Neural progenitor cell (in vitro differentiated cells): ENCODE measurements around the gene DNAJC19. TPM values are rescaled to one million over a fixed set of nuclear protein-coding genes. Genes with fewer than 3 reads are reported as not detected.

Experiments
- DNase-seq: peaks from one replicate; pipeline ENCODE4 v3.0.0-alpha.2; 2016; ENCODE audit warnings: low spot score
- H2AFZ ChIP-seq: fragments of 200-600 bp; sonication (generic); replicated peaks from 2 replicates; pipeline ENCODE4 v1.6.1; 2016; ENCODE audit warnings: antibody characterized with exemption
- H3F3A ChIP-seq: fragments of 200-600 bp; sonication (generic); 2 replicates; pipeline ENCODE4 v1.6.1; 2016; ENCODE audit warnings: antibody characterized with exemption, low read depth
- H3K27ac ChIP-seq: fragments of 200-600 bp; sonication (generic); 2 replicates; pipeline ENCODE4 v1.5.1; 2016; ENCODE audit warnings: mild to moderate bottlenecking
- H3K27me3 ChIP-seq: fragments of 200-600 bp; sonication (generic); 2 replicates; pipeline ENCODE4 v1.6.1; 2016; ENCODE audit warnings: mild to moderate bottlenecking, moderate library complexity
- H3K36me3 ChIP-seq: fragments of 200-600 bp; sonication (generic); 2 replicates; pipeline ENCODE4 v1.5.1; 2016
- H3K4me1 ChIP-seq: fragments of 200-600 bp; sonication (generic); 2 replicates; pipeline ENCODE4 v1.6.1; 2016; ENCODE audit warnings: mixed run types
- H3K4me2 ChIP-seq: fragments of 200-600 bp; sonication (generic); 2 replicates; pipeline ENCODE4 v1.6.1; 2016
- H3K4me3 ChIP-seq: fragments of 200-600 bp; sonication (generic); 2 replicates; pipeline ENCODE4 v1.5.1; 2016
- H3K79me2 ChIP-seq: fragments of 200-600 bp; sonication (generic); 2 replicates; pipeline ENCODE4 v1.6.1; 2016; ENCODE audit warnings: low read depth
- H3K9ac ChIP-seq: fragments of 200-600 bp; sonication (generic); 2 replicates; pipeline ENCODE4 v1.6.1; 2016
- H3K9me3 ChIP-seq: fragments of 200-600 bp; sonication (generic); 2 replicates; pipeline ENCODE4 v1.5.1; 2016; ENCODE audit warnings: low read depth
- H4K20me1 ChIP-seq: fragments of 200-600 bp; sonication (generic); 2 replicates; pipeline ENCODE4 v1.6.1; 2016; ENCODE audit warnings: low read depth
- H3K27ac Mint-ChIP-seq: 3 replicates; pipeline ENCODE4 v1.8.0; 2021; ENCODE audit warnings: mixed read lengths
- H3K27me3 Mint-ChIP-seq: 2 replicates; pipeline ENCODE4 v1.8.0; 2022; ENCODE audit warnings: low read depth, mild to moderate bottlenecking, inconsistent platforms, moderate library complexity, mixed read lengths; ENCODE audit not compliant: insufficient read depth
- H3K36me3 Mint-ChIP-seq: 3 replicates; pipeline ENCODE4 v1.8.0; 2021; ENCODE audit warnings: mixed read lengths
- H3K4me1 Mint-ChIP-seq: 3 replicates; pipeline ENCODE4 v1.8.0; 2021; ENCODE audit warnings: mixed read lengths
- H3K4me3 Mint-ChIP-seq: 3 replicates; pipeline ENCODE4 v1.8.0; 2021; ENCODE audit warnings: mild to moderate bottlenecking, moderate library complexity, mixed read lengths
- H3K9me3 Mint-ChIP-seq: 3 replicates; pipeline ENCODE4 v1.8.0; 2020; ENCODE audit warnings: mixed read lengths
- EZH2 ChIP-seq: fragments of 200-600 bp; sonication (generic); IDR thresholded peaks from 2 replicates; pipeline ENCODE4 v1.6.1; 2017; ENCODE audit warnings: antibody characterized with exemption, mild to moderate bottlenecking, moderate library complexity
- EZH2phosphoT487 ChIP-seq: fragments of 200-600 bp; sonication (generic); IDR thresholded peaks from 2 replicates; pipeline ENCODE4 v1.6.1; 2017; ENCODE audit warnings: antibody characterized with exemption
- total RNA-seq: library from RNA; depleted of rRNA; stranded (reverse); fragments of >200 nt; gene quantifications from 2 replicates; pipeline ENCODE4 v1.2.3, GENCODE V29; 2015; ENCODE audit warnings: low replicate concordance
- TF ChIP-seq, protein P1 (sequence below): fragments of 200-600 bp; sonication (generic); IDR thresholded peaks from 2 replicates; pipeline ENCODE4 v1.5.1; 2017; ENCODE audit warnings: antibody characterized with exemption, mild to moderate bottlenecking

DNAJC19 gene
- total RNA-seq, 1 donor from 2014 or later, result 108 TPM

DNA sequence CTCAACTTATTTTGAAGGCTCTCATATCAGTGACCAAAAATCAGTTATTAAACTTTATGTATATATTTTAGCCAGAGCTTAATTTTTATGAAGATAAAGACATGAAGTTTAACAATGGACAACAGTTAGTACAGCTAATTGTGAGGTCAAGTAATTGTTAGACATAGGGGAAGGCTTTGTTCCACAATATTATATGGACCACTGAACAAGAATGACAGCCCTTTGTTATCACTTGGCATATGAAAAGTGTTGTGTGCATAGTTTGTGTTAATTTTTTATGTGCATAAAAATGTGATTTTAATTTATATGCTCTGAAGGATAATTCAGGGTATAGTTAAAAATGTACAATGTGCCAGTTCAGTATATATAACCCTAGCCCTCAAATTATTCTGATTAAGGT, 12.0 kb downstream of the DNAJC19 start:
- Histone ChIP-seq H3K9ac (no peak overlapping the region), H3K79me2 (no peaks in the 10 kb centered on the region), H3K27me3 (no peaks in the 10 kb centered on the region), H3K9me3 (no peaks in the 10 kb centered on the region), H4K20me1 (peaks cover 6% of the 10 kb centered on the region), H3F3A (peaks cover 64% of the 10 kb centered on the region), H3K4me1 (no peaks in the 10 kb centered on the region), H3K4me3 (no peak overlapping the region), H3K4me2 (no peak overlapping the region), H3K36me3 (peaks cover 15% of the 10 kb centered on the region), H3K27ac (peak overlapping the region; percentile 21), H2AFZ (no peak overlapping the region)
- no peak overlapping the region for H3K4me3 Mint-ChIP-seq
- no peak for DNase-seq
- peaks cover 8% of the 10 kb centered on the region for H3K36me3 Mint-ChIP-seq
- H3K27ac Mint-ChIP-seq, result no peak overlapping the region
- H3K27me3 Mint-ChIP-seq, result no peaks in the 10 kb centered on the region
- H3K9me3 Mint-ChIP-seq, result no peaks in the 10 kb centered on the region
- H3K4me1 Mint-ChIP-seq, result no peaks in the 10 kb centered on the region
- TF ChIP-seq EZH2 (no peak), EZH2phosphoT487 (no peak)
- TF ChIP-seq, protein P1, sequence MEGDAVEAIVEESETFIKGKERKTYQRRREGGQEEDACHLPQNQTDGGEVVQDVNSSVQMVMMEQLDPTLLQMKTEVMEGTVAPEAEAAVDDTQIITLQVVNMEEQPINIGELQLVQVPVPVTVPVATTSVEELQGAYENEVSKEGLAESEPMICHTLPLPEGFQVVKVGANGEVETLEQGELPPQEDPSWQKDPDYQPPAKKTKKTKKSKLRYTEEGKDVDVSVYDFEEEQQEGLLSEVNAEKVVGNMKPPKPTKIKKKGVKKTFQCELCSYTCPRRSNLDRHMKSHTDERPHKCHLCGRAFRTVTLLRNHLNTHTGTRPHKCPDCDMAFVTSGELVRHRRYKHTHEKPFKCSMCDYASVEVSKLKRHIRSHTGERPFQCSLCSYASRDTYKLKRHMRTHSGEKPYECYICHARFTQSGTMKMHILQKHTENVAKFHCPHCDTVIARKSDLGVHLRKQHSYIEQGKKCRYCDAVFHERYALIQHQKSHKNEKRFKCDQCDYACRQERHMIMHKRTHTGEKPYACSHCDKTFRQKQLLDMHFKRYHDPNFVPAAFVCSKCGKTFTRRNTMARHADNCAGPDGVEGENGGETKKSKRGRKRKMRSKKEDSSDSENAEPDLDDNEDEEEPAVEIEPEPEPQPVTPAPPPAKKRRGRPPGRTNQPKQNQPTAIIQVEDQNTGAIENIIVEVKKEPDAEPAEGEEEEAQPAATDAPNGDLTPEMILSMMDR, result no peak

DNA sequence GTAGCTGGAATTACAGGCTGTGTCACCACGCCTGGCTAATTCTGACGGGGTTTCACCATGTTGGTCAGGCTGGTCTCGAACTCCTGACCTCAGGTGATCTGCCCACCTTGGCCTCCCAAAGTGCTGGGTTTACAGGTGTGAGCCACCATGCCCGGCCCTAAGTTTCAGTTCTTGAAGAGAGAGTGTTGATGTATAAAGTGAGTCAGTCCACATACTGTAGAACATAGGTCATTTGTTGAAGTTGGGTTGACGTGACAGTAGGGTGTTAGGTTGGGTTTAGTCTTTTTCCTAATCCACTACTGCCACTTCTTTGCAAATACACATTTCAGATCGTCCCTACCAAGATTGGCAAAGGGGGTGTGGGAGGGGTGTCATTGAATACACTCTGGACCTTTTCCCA, 15.2 kb downstream of the DNAJC19 start:
- Histone ChIP-seq H3K9ac (no peak overlapping the region), H3K4me1 (no peaks in the 10 kb centered on the region), H3K9me3 (no peaks in the 10 kb centered on the region), H3K36me3 (peaks cover 28% of the 10 kb centered on the region), H3F3A (peaks cover 33% of the 10 kb centered on the region), H3K4me2 (no peak overlapping the region), H3K27ac (no peak overlapping the region), H2AFZ (no peak overlapping the region), H3K27me3 (no peaks in the 10 kb centered on the region), H3K4me3 (no peak overlapping the region), H3K79me2 (peaks cover 2% of the 10 kb centered on the region), H4K20me1 (peaks cover 6% of the 10 kb centered on the region)
- peaks cover 8% of the 10 kb centered on the region for H3K36me3 Mint-ChIP-seq
- no peaks in the 10 kb centered on the region for H3K27me3 Mint-ChIP-seq
- no peak for TF ChIP-seq EZH2
- TF ChIP-seq, protein P1, result no peak
- no peak for TF ChIP-seq EZH2phosphoT487
- no peak overlapping the region for H3K27ac Mint-ChIP-seq
- no peak overlapping the region for H3K4me3 Mint-ChIP-seq
- H3K4me1 Mint-ChIP-seq, result no peaks in the 10 kb centered on the region
- DNase-seq, result no peak
- no peaks in the 10 kb centered on the region for H3K9me3 Mint-ChIP-seq

DNA sequence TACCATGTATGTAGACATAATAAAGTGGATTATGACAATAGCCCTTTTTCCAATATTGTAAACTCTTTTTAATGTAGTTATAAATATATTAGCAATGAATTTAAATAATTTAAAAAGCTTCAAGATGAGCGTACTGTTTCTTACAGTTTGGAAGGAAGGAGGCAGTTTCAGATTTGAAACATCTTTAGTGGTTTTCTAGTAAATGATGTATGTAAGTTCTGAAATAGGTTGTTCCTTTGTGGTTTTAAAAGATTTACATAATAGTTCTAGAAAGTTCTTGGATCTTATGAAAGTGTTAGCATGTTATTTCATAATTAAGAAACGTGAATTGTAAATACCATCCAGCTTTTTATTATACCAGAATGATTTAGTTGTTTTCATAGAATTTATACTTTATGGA, 16.0 kb downstream of the DNAJC19 start:
- TF ChIP-seq EZH2phosphoT487, result no peak
- TF ChIP-seq, protein P1, result no peak
- no peak for TF ChIP-seq EZH2
- DNase-seq, result no peak
- Histone ChIP-seq H3F3A (peaks cover 27% of the 10 kb centered on the region), H3K4me2 (no peak overlapping the region), H3K4me1 (no peaks in the 10 kb centered on the region), H3K27me3 (no peaks in the 10 kb centered on the region), H4K20me1 (peaks cover 6% of the 10 kb centered on the region), H3K9me3 (no peaks in the 10 kb centered on the region), H3K79me2 (peaks cover 4% of the 10 kb centered on the region), H3K36me3 (peaks cover 35% of the 10 kb centered on the region), H3K27ac (no peak overlapping the region), H2AFZ (no peak overlapping the region), H3K9ac (no peak overlapping the region), H3K4me3 (no peak overlapping the region)
- no peaks in the 10 kb centered on the region for H3K4me1 Mint-ChIP-seq
- peaks cover 12% of the 10 kb centered on the region for H3K36me3 Mint-ChIP-seq
- no peaks in the 10 kb centered on the region for H3K9me3 Mint-ChIP-seq
- H3K27me3 Mint-ChIP-seq, result no peaks in the 10 kb centered on the region
- no peak overlapping the region for H3K4me3 Mint-ChIP-seq
- H3K27ac Mint-ChIP-seq, result no peak overlapping the region
